GM21619 (cell line): ENCODE results near the gene FJX1.
"Not testable (repeated sequence)": the region's sequence is repeated elsewhere in the genome, so short reads cannot be mapped to it uniquely, and the experiment has no call there.

Source experiments
- ATAC-seq: cut with Tn5 transposase; IDR thresholded peaks from one replicate; pipeline ENCODE4 v1.9.1; 2021; ENCODE audit not compliant: unreplicated experiment

Gene FJX1

DNA sequence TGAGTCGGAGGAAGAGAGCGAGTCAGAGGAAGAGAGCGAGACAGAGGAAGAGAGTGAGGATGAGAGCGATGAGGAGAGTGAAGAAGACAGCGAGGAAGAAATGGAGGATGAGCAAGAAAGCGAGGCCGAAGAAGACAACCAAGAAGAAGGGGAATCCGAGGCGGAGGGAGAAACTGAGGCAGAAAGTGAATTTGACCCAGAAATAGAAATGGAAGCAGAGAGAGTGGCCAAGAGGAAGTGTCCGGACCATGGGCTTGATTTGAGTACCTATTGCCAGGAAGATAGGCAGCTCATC, 45.1 kb downstream of the FJX1 start:
- no peak for ATAC-seq

DNA sequence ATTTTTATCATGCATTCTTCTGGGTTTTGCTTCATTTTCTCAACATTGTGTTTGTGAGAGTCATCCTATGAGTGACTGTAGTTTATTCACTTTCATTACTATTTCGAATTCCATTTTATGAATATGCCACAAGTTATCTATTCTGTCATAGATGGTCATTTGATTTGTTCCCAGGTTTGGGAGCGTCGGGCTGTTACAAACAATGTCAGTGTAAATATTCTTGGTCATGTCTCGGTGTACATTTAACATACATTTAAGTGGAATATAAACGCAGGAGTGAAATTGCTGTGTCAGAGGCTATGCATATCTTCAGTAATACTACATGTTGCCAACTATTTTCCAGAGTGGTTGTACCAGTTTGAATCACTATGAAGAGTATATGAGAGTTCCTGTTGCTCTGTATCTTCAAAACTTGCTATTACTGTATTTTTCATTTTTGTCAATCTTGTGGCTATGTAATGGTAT, 46.7 kb downstream of the FJX1 start:
- ATAC-seq: no peak

DNA sequence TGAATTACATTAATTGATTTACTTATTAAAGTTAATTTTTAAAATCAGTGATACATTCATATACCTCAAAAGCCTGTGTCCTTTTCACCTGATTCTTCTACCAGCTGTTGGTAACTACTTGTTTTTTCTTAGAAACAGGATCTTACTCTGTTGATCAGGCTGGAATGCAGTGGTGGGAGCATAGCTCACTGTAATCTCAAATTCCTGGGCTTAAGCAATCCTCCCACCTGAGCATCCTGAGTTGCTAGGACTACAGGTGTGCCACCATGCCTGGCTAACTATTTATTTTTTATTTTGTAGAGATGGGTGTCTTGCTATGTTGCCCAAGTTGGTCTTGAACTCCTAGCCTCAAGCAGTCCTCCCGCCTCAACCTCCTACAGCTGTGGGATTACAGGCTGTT, 49.0 kb downstream of the FJX1 start:
- ATAC-seq: no peak

DNA sequence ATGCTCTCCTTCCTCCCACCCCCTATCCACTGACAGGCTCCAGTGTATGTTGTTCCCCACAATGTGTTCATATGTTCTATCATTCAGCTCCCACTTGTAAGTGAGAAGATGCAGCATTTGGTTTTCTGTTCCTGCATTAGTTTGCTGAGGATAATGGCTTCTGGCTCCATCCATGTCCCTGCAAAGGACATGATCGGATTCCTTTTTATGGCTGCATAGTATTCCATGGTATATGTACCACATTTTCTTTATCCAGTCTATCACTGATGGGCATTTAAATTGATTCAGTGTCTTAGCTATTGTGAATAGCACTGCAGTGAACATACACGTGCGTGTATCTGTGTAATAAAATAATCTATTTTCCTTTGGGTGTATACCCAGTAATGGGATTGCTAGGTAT, 50.1 kb downstream of the FJX1 start:
- not testable (repeated sequence) for ATAC-seq
